Stimulated activated CD4-positive, alpha-beta T cell treated with anti-CD3 and anti-CD28 coated beads, Interleukin-12 subunit alpha, Interleukin-12 subunit beta, amount 100 ng/mL, for 48 hours (primary cell): ENCODE data around the gene CACNA2D4.

Experiments
- DNase-seq, 3 donors: peaks; one replicate each; pipeline ENCODE4 v3.0.0-alpha.2; 2020; ENCODE audit warnings: low read depth in 2 of 3, low spot score in 1 of 3

The CACNA2D4 gene

DNA sequence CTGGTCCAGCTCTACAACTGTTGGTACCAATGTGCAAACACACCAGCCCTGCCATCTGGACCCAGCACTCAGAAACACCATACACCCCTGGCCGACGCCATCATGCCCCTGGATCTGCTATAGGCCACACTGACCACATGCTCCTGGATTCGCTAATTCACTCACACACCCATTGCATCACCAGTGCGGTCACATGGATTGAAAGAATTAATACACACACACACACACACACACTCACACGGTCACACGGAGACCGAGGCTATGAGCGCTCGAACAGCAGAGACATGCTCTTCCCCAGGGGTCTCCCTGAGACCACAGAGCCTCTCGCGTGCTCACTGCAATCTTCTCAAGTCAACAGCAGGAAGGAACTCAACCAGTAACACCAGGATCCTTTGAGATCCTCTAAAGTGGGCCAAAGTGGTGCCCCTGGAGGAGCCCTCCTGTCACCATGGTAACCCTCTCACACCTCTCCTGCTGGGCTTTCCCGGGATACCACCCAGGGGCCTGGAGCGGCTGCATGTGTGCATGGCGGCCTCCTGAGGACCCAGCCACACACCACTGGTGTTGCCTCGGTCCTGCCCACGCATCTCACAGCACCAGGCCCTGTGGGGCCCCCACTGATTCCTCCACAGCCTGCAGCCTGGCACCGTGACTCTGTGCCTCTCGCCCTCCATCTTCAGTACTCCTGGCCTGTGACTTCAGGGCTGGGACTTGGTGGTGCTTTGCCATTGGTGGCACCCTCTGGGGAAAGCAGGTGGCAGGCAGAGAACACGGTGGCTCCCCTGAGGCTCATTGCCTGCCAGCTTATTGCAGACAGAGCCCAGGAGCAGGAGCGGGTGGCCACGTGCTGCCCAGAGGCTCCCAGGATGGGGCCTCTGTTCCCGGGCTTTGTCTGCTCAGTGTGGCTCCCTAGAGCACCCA, 83.0 kb downstream of the CACNA2D4 start:
- no peak for DNase-seq

DNA sequence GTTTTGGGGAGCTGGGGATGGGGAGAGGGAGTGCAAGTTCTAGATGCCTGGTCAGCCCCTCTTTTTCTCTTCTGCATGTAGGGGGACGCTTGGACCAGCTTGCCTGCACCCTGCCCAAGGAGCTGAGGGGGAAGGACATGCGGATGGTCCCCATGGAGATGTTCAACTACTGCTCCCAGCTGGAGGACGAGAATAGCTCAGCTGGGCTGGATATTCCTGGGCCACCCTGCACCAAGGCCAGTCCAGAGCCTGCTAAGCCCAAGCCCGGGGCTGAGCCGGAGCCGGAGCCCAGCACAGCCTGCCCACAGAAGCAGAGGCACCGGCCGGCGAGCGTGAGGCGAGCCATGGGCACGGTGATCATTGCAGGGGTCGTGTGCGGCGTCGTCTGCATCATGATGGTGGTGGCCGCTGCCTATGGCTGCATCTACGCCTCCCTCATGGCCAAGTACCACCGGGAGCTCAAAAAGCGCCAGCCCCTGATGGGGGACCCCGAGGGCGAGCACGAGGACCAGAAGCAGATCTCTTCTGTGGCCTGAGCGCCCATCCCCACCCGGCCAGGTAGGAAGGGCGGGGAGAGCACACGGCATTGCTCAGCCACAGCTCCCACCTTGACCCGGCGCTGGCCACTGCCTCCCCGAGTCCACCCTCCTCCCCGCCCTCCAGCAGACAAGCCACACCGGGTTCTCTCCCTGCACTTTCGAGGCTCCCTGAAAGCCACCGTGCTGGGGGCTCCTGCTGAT, 84.1 kb downstream of the CACNA2D4 start:
- DNase-seq = no peak

DNA sequence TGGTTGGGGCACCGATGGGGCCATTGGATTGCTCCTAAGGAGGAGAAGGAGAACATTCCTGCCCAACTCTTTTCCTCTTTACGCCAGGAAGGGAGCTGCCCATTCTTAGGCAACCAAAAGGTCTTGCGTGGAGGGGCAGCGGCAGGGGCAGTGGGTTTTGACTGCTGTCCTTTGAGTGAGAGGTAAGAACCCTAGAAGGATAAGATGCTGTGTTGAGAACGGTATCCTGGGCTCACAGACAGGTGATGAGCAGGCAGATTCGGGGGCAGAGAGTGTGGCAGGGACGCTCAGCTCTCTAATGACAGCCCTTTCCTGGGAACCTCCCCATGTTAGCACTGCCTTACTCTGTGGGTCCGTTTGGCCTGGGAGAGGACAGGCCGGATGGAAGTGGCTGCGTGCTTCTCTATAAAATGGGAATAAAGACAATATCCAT, 84.8 kb downstream of the CACNA2D4 start:
- no peak for DNase-seq

DNA sequence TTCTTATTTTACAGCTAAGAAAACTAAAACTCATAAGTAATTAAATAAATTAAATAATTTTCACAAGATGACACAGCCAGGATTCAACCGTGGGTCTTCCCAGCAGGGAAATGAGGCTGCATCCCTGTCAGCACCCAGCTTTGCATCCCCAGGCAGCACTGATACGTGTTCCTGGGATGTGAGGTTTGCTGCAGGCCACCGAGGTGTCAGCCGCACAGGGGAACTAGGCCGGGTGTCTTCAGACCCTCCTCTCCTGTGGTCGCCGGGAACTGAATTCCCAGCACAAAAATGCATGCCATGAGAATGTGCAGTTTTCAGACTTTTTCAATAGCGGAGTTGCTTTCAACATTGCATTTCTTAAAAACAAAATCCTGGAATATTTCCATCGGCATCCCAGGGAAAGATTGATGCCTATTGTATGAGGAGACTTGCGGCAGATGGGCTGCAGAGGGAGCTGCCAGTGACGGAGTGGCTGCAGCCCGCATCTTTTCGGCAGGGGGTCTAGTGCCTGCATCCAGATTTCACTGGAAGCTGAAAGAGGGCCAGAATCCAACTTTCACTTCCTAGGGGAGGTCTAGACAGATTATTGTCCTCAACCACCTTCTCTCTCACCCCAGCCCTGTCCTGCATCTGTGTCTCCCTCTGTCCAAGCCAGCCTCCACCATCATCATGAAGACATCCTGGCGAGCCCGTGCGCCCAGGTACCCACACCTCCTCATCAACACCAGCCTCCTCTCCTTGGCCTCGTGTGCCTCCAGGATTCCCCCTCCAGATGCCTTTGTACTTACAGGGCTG, 85.5 kb downstream of the CACNA2D4 start:
- DNase-seq = no peak

DNA sequence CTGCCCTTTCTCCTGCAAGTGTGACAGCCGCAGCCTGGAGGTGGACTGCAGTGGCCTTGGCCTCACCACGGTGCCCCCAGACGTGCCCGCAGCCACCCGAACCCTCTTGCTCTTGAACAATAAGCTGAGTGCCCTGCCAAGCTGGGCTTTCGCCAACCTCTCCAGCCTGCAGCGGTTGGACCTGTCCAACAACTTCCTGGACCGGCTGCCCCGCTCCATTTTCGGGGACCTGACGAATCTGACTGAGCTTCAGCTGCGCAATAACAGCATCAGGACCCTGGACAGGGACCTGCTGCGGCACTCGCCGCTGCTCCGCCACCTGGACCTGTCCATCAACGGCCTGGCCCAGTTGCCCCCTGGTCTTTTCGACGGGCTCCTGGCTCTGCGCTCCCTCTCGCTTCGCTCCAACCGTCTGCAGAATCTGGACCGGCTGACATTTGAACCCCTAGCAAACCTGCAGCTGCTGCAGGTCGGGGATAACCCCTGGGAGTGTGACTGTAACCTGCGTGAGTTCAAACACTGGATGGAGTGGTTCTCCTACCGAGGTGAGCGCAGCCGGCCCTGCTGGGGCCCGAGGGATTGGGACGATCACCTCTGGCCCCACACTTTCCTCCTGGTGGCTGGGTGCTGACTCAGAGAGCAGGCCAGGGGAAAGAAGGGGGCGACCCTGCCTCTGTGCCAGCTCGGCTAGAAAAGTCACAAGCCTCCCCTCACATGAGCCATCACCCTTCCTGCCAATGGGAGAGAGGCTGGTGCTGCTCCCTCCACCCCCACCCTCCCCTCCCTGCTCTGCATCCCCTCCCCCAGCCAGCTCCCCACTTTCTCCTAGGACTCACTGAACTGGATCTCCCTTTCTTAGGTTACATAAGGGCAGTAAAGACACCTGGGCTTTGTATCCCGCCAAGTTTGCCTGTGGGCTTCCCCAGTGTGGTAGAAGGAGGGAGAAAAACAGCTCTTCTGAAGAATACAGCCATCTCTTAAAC, 87.2 kb downstream of the CACNA2D4 start:
- no peak for DNase-seq

DNA sequence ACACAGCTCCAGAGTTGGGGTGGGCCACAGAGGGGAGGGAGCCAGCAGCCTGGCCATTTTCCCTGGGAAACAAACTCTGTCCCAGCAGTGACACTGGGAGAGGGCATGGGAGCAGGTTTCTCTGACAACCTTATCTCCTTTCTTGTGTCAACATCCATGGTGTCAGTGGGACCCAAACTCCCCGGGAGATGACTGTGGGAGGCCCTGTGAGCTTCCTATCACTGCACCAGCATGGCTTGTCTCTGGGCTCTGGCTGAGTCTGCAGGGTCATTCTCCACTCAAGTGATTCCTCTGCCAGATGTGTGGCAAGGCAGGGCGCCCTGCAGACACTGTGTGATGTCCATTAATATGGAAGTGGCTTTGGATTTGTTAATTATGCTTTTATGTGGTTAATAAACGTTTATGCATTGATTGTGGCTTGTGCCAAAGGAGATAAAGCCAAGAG, 88.0 kb downstream of the CACNA2D4 start:
- no peak for DNase-seq

DNA sequence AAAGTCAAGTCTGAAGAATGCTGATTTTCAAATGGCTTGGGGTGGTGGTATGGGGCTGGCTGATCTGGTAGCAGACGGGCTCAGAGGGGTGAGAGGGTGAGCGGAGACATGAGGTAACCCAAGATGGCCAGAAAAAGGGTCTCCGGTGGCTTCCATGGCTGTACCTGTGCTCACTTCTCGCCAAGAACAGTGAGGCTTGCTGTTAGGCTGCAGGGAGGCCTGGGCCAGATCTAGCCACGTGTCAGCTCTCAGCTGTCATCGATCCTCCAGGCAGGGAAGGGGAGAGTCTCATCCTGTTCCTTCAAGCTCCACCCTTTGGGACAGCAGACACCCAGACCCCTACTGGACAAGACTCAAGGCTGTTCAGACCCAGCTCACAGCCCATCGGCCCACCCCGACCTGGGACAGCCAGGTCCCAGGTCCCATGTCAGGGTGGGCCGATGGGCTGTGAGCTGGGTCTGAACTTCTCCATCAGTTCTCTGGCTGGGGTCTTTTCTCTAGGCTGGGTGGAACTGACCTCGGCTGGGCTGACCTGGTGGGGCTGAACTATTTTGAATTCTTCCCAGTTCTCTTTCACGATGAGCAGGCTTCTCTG, 89.0 kb downstream of the CACNA2D4 start:
- DNase-seq = no peak

DNA sequence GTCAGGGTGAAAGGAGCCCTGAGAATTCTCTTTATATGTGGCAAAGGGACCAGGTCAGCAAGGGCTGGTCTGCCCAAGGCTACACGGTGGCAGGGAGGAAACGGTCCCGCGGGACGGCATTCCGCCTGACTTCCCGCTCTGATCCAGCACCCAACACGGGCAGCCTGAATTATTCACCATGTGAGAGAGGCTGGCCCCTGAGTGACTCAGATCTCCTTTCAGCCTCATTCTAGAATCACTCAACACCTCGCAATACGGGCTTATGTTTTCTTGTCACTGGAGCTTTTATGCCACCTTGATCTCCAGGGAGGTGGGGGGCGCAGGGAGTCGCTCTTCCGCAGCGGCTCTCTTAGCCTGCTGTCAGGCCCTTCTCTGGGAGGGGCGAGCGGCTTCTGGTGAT, 89.6 kb downstream of the CACNA2D4 start:
- DNase-seq = no peak

DNA sequence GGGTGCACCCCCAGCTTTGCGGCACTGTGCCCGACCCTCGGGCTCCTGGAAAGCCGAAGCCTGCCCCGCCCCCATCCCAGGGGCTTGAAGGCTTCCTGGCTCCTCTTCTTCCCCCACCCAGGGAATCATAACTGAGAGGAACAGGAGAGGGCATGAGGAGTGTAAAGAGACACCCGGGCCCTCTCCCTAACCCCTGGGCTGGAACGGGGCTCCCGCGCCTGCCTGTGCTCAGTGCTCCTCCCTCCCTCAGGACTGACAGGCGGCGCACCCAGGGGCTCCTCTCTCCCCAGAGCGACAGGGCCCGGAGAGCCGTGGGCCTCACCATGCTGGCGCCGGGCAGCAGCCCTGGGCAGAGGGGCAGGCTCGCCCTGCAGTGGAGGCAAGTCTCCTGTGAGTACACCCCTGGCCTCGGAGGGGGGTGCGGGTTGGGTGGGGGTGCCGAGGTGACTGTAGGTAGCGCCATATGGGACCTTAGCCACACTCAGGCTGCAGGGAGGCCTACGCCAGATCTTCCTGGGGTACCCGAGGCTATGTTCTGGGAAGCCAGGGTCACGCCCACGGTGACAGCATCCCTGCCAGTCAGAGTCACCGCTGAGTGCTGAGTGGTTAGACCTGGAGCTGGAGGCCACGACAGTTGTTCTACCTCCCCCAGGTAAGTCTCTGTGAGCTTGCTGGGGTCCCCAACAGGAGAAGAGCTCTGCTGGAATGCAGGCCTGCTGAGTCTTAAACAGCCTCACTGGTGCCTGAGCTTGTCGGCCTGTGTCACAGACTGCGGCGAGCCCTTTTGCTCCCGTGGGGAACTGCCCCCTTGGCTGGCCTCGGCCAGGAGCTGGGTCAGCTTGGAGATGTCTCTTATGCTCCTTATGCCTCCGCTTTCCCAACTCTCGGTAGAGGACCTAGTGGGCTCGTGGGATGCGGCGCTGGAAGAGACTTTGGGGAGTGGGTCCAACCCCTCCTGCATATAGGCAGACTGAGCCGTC, 90.3 kb downstream of the CACNA2D4 start:
- DNase-seq = no peak

DNA sequence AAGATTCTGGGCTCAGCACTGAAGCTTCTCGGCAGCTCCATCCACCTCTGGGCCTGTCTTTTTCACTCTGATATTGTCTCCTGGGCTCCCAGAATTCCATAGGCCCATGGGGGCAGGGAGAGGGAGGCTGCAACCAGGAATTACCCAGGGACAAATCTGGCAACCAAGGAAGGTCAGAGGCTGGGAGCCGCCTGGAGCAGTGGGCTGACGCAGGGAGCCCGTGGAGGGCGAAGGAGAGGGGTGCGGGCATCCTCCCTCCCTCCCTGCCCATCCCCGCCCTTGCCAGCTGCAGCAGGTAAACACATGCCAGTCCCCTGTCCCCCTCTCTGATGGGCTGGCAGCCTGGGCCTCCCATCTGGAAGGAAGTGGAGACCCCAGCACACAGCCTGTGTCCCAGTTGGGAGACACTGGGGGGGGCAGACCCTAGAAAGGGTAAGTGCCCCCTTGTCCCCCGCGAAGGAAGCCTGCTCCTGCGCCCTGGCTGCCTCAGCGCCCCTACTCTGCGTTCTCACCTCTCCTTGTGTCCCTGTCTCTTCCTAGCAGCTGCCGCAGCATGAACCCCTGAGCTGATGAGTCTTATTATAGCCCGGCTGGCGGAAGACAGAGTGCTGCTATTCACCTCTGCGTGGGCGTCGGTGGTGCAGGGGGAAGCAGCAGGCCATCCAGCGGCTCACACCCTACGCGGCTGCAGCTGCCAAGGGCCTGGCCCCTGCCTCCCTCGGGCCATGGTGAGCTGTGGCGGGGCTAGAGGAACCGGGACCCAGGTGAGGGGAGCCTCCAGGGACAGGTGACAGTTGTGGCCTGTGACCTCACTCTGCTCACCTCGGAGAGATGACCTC, 91.4 kb downstream of the CACNA2D4 start:
- no peak for DNase-seq

DNA sequence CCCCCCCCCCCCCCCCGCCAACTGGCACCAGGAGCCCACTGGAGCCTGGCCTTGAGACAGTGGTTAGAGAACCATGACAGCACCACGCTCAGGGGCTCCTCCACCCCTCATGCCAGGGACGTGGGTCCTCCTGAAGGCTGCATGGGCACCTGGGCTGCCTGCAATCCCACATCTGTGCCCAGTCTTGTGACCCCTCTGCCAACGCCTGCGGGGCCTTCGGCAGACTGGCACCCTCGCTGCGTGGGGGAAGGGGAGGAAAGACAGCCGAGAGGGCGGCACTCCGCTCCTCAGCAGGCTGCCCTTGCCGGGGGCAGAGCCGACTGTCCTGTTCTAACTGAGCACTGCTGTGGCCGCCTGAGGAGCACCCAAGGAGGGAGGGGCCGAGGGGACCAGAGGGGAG, 92.1 kb downstream of the CACNA2D4 start:
- no peak for DNase-seq

DNA sequence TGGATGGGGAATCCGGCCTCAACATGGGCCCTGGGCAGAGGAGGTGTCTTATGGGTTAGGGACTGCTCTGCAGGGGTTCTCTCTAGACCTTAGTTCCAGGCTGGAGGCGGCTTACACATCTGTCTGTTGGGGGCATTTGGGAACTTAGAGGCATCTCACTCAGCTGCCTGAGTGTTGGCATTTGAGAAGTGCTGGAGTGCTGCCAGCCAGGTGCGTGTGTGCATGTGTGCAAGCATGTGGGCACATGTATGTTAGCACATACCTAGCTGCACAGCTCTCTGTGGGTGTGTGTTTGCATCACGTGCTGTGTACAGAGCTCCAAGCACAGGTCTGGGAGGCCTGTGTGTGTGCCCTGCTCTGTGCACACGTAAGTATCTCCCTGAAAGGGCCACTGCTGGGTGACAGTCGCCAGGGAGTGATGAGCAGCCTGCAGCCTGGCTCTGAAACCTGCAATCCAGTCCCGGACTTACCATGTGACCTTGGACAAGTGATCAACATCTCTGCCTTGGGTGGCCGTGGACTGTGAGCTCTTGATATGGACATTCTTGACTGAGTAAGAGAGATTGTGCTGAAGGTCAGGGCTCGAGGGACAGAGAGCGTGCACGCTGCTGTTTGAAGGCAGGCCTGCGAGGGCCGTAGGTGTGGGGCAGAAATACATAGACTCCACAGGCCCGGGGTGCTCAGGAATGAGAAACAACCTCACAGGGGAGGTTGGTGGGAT, 92.9 kb downstream of the CACNA2D4 start:
- no peak for DNase-seq

DNA sequence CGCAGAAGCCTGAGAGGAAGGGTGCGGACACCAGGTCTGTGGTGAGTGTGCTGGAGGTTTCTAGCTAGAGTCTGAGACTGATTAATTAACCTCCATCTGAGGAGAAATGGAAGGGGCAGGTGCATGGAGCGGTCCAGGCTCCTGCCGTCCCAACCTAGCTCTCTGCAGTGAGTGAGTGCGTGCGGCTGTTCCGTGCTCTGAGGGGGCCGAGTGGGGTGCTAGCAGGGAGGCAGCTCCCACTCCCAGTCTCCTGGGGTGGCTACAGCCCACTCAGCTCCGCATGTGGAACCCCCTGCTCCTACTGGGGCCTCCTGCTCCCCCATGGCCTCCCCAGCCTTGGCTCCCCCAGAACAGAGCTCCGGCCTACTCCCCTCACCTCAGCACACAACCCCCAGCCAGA, 95.2 kb downstream of the CACNA2D4 start:
- DNase-seq = no peak

DNA sequence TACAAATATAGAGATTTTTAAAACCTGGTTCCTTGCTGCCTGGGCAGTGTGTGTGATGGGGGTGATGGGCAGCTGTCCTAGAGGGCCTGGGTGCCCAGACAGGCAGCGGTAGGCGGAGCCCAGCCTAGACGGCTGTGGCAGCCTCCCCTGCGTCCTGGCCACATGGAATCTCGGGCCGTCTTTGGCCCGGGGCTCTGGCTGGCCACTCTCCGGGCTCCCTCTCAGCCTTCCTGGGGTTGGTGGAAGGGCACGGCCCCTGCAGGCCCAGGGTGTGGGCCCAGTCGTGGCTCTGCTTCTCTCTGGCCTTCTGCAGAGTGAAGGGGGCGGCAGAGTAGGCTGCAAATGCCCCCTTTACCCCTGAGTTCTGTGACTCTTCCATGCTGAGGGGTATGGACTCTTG, 95.8 kb downstream of the CACNA2D4 start:
- DNase-seq = no peak

DNA sequence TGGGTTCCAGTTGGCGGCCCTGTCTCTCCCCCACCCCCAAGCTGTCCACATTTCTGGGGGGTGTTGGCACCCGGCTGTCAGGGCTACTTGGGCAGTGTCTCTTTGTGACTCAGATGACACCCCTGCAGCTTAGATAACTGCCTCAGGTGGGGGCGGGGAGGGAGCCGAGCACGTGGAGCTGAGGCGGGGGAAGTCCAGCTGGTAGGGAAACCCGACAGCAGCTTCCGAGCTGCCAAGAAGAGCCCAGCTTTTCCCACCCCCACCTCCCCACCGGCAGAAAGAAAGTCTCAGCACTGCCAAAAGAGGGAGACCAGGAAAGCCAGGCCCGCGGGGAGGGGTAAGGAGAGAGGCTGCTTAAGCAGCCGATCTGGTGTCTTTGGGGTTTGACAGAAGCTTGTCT, 96.6 kb downstream of the CACNA2D4 start:
- no peak for DNase-seq

DNA sequence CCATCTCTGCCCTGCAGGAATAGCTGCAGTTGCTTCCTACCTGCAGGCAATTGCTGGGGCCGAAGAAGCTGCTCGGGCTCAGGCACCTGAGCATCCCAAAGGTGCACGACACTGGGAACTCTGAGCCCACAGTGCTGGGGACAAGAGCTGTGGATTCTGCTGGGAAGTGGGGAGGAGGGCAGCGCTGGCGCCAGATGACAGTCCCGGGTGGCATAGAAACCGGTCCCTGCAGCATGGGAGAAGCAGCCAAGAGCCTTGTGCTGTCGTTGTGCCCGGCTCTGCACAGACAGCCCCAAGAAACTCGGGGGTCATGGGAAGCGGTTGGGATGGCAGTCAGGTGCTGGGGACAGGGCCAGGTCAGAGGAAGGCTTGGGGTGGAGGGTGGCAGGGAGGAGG, 97.6 kb downstream of the CACNA2D4 start:
- DNase-seq = no peak

DNA sequence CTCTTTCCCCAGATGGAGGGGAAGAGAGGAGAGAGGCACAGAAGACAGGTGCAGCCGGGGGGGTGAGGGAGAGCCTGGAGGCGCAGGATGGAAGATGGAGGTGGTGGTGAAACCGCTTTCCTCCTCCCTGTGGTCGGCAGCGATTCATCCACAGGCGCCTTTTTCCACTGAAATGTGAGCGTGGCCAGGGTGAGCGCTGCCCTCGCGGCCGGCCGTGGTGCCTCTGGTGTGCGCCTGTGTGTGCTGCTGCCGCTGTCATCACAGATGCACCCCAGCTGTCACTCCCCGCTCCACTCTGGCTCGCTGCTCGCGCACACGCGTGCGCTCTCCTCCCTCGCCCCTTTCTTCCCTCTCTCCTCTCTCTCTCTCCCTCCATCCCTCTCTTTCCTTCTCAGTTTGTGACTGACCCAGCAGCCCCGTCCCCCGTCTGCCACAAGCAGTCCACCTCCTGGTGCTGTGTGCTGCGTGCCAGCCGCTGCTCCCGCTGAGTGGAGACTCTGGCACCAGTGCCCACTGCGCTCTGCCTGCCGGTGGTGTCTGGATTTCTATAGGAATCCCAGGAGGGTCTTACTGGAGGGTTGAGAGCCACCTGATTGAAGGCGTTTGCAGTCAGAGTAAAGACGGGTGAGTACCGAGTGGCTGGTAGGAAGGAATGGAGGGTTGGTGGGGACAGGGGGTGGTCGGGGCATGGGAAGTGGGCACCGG, 98.1 kb downstream of the CACNA2D4 start, which contains the start of gene LRTM2:
TSS of gene LRTM2 (plus strand) at position 375 of the 705 bp plus-strand sequence. CDS start 7,584 bp downstream, outside the sequence.
- no peak for DNase-seq
